HCT116 (cell line): Measurements from ENCODE around the gene IZUMO1.

Experiments used
- CTCF ChIP-seq, 3 experiments: fragments of 200-600 bp in 1 of 3; sonication (generic) in 1 of 3; IDR thresholded peaks in 2 of 3; conservative IDR thresholded peaks in 1 of 3; 2 replicates each; pipeline ENCODE4 v1.5.1; 2012 to 2017; ENCODE audit warnings: low read depth in 2 of 3, low read length in 2 of 3, antibody characterized with exemption in 1 of 3, borderline replicate concordance in 1 of 3, control low read depth in 1 of 3, mild to moderate bottlenecking in 1 of 3, mixed read lengths in 1 of 3, mixed run types in 1 of 3, moderate library complexity in 1 of 3; ENCODE audit not compliant: insufficient read depth in 1 of 3
- EZH2phosphoT487 ChIP-seq: fragments of 200-600 bp; IDR thresholded peaks from 2 replicates; pipeline ENCODE4 v1.6.1; 2018; ENCODE audit warnings: antibody characterized with exemption, borderline replicate concordance
- JUND ChIP-seq: IDR thresholded peaks from 2 replicates; pipeline ENCODE4 v1.6.1; 2012
- MAX ChIP-seq: IDR thresholded peaks from 2 replicates; pipeline ENCODE4 v1.6.1; 2012
- POLR2A ChIP-seq: IDR thresholded peaks from 2 replicates; pipeline ENCODE4 v1.7.0; 2011; ENCODE audit warnings: borderline replicate concordance; ENCODE audit not compliant: insufficient read depth, insufficient read length; ENCODE audit errors: extremely low read depth
- RAD21 ChIP-seq: IDR thresholded peaks from 2 replicates; pipeline ENCODE4 v1.6.1; 2012; ENCODE audit warnings: low read depth, mild to moderate bottlenecking
- SIN3A ChIP-seq: IDR thresholded peaks from 2 replicates; pipeline ENCODE4 v1.6.1; 2012; ENCODE audit warnings: low read depth
- SP1 ChIP-seq: IDR thresholded peaks from 2 replicates; pipeline ENCODE4 v1.6.1; 2012; ENCODE audit warnings: low read depth
- ZNF274 ChIP-seq: fragments of 200-500 bp; sonication (Bioruptor generic); IDR thresholded peaks from 2 replicates; pipeline ENCODE4 v1.6.1; 2014; ENCODE audit warnings: mild to moderate bottlenecking, low read depth, low read length, inconsistent platforms

GRCh38 chr19:48780631-48781391 lies 34.1 kb upstream of the IZUMO1 start:
- TF ChIP-seq CTCF (IDR thresholded peaks at IDR 0.05 in 2 of 3, conservative IDR thresholded peaks at IDR 0.05 in 1 of 3; ENCODE audit: borderline replicate concordance in 1 of 3, insufficient read depth in 1 of 3, low read depth in 2 of 3, low read length in 2 of 3) = no peak
- no peak for TF ChIP-seq ZNF274
- TF ChIP-seq JUND = peak; percentile 56; the same call in 1 of the 2 replicates
- no peak for TF ChIP-seq SP1
- TF ChIP-seq RAD21 = no peak
- no peak for TF ChIP-seq EZH2phosphoT487
- TF ChIP-seq POLR2A = no peak
- peak; percentile 72 for TF ChIP-seq MAX
- TF ChIP-seq SIN3A = no peak
